Dedifferentiated amniotic fluid mesenchymal stem cell (primary cell): Measurements from ENCODE around the gene PCAT6.

Experiments
- DNase-seq: peaks from one replicate; pipeline ENCODE4 v3.0.0-alpha.2; 2016; ENCODE audit errors: extremely low spot score

PCAT6 gene

DNA sequence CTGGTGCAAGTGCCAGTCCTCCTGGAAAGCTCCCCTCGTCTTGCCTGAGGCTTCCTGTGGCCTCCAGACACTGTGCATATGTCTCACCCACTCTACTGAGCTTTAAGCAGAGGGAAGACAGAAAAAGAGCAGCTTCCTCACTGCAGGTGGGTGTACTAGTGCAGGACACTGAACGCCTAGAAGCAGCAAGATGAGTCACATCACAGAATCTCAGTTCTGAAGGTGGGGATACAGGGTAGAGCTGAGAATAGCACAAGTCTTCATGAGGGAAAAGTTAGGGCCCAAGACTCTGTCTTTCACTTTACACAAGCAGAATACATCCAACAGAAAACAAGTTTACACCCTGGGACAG lies 37.4 kb downstream of the PCAT6 start:
- DNase-seq: no peak

DNA sequence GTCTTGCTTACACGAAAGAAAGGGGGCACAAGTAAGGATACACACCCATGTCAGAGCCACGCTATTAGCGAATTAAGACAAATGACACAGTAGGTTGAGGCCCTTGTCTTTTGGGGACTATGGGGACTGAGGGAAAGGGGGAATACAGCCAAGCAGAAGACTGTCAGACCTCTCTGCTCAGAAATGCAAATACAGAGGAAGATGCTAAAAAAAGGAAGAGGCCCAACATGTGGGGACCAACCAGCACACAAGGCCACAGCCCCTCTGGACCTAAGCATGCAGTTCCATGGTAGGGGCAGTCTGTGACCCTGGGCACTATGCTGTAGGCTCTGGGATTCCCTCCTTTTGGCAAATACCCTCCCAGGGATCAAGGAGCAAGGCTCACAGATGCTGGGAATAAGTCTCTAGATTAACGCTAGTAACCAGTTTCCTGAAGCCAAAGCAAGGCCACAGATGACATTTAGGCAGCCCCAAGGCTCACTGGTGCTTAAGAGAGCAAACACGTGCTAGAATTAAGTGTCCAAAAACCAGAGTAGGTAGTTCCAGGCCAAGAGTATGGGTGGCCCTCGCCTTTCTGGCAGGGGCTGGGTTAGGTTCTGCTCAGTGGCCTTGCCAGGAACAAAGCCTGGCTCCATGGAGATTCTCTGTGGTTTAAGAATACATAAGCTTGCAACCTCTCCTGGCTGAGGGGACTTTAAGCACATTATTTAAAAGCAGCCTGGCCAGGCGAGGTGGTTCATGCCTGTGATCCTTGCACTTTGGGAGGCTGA lies 40.0 kb downstream of the PCAT6 start:
- no peak for DNase-seq

DNA sequence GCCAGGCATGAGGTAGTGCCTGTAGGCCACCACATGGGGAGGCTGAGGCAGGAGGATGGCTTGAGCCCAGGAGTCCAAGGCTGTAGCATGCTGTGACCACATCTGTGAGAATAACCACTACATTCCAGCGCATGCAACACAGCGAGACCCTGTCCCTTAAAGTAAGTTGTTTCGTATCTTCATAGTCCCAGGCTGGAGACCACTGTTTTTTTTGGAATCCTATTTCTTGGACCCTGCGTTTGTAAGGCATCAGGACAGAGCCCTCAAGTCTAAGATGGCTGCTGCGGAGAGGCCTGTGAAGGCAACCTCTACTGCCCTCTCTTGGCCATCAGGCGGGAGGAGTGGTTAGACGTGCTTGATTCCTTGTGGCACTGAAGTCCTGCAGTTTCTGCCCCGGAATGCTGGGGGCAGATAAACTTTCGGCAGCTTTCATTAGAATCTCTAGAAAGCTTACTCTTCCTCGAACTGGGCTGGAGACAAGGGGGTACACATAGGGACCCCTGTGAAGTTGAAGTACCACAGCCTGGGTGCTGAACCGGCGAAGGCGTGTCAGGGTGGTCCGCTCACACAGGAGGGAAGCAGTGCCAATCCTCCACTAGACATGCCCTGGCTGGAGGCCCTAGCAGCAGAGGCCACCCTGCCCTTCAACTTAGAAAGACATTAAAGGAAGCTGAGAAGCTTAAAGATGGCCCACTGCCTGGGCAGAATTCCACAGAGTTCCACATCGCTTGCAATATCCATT lies 41.6 kb downstream of the PCAT6 start:
- no peak for DNase-seq

DNA sequence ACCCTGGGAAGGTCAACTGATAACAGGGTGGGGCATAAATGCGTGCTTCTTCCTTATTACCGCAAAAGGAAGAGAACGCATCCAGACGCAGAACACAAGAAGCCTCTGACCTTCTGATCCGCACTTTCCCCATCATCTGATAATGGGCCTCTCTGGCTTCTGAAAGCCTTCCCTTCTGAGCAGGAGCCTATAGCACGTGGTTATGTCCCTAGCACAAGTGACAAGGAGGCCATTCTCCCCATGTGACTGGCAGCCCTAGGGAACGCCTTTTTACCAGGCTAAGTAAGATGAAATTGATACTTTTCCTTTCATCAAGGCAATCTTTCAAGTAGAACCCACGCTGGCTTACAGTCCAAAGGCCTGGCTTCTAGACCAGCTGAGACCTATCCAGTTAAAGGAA lies 44.0 kb downstream of the PCAT6 start:
- no peak for DNase-seq

DNA sequence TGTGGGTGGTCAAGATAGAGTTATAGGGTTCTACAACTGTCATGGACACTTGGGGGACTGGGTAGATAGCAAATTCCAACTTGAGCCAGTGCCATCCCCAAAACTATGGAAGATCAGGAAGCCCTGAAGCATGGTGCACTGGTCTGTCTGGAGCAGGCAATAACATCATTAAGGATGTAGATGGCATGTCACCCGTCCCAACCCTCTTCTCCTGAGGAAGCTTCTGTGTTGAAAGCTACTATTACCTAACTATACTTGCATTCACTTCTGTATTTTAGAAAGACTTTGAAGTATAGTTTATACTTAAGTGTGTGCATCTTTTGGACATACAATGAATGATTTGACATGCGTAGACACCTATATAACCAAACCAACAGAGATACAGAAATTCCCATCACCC lies 45.3 kb downstream of the PCAT6 start:
- DNase-seq: no peak

DNA sequence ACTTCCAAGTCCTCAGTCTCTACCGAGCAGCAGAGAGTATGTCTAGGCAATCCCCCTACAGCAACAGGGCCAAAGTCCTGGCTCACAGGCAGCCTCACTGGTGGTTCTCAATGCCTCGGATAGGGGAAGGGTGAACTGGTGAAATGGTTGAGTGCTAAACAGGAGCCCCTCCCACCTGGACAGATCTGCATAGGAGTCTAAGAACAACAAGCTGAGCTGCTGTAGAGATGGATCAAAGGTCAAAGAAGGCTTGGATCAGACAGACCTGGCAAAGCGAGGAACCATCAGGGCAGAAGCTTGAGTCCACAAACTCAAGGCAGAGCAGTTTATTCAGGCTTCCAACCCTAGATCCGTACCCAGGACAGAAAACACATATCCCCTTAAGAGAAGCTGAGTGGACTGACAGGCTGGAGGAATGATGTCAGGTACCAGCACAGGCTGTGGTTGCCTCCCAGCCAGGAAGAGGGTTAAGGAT lies 46.4 kb downstream of the PCAT6 start:
- no peak for DNase-seq

DNA sequence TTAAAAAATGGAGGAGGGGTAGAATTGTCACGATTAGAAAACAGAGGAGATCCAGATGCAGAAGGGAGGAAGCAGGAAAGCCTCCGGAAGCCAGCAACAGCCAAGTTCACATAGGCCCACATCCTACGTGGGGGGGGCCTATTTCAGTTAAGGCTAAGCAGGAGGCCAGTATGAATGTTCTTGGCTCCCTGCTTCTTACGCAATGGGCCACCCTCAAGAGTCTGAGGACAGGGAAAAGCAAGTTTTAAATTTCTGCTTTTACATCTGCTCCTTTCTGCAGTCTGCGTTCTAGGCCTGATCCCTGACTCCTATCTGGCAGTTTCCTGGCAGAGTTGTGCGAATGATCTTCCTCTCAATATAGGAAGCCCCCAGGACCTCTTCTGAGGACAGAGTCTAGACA lies 47.6 kb downstream of the PCAT6 start:
- DNase-seq: no peak

DNA sequence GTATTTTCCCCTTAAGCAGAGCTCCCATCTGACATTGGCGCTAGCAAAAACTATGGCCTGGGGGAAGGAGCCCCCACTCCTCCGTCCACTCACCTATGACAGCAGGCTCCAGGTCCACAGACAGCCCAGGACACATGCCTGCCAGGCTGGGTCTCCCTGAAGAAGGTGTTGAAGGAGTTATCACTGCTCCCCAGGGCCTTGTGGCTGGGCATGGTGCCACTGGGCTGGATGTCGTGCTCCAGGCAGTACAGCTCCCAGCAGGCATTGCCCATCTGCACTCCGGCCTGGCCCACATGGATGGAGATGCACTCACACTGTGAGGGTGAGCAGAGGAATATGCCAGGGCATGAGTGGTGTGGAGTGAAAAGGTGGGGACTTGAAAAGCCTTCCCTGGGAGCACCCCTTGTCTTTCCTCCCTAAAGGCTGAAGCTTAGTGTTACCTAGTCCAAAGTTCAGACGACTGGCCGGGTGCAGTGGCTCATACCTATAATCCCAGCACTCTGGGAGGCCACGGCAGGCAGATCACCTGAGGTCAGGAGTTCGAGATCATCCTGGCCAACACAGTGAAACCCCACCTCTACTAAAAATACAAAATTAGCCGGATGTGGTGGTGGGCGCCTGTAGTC lies 48.1 kb downstream of the PCAT6 start:
- no peak for DNase-seq

DNA sequence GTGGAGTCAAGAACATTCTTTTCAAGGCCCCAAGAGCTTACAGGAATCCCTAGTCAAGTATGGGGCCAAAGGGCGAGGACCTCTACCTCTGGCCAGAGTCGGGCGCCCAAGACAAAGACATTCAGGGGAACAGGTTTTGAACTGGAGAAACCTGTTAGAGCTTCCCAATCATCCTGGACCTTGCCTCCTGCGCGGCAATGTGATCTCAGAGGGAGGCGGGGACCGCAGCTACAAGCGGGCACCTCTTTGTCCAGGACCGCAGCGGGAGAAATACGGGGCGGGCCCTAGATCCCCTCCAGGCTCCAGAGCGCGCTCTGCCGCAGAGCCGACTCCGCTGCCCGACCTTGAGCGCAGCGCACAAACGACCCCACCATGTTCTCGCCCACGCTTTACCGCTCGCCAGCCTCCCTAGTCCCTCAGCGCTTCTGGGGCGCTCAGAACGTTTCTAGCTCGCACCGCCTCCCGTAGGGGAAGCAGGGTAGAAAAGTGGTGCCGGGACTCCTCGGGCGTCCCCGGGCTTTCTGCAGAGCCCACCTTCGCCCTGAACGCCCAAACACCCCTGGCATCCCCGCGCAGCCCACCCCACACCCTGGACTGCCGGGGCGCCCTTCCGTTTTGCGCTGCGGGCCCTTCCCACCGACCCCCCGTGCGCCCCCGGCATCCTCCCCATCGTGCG lies 50.1 kb downstream of the PCAT6 start:
- DNase-seq: no peak
